ENCODE data around the gene MAPK8IP2. TPM values are rescaled to one million over a fixed set of nuclear protein-coding genes. Genes with fewer than 3 reads are reported as not detected.

MAPK8IP2 gene
- total and polyA plus RNA-seq, 2 of the 13 experiments (the other 11 are each of a cell fraction or from before 2014, with no cell fraction given), result 1.3 to 2.6 TPM

DNA sequence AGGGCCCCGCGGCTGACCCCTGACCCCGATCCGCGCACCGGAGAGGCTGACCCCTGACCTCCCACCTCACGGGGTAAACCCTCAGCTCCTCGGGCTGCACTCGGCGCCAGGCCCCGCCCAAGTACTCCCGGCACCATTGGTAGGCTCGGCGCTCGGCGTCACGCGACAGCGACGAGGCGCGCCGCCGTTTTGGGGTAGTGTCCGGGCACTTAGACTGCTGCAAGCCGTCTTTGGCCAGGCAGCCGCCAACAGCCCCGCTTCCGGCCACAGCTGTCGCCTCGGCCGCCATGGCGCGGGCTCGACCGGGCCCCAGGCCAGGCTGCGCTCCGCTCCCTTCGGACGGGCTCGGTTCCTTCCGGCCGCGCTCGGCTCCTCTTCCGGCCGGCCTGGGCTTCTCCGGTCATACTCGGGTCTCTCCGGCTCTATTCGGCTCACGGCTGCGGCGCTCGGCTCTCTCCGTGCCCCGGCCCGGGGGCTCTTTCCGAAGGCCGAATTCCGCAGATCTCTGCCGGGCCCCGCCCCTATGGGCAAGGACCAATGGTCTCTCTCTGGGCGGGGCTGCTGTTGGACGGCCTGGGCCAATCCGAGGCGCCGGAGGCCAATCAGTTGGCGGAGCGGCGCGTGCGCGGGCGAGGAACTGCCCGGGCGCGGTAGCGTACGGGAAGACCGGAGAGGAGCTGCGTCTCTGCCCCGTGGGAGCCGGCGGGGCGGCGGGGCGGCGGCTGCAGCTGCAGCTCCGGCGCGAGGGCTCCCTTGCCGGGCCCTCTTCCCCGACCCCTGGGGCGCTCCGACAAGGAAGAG lies 17.9 kb upstream of the MAPK8IP2 start, which contains the start of gene CHKB (continued):
- TF ChIP-seq, protein P1, sequence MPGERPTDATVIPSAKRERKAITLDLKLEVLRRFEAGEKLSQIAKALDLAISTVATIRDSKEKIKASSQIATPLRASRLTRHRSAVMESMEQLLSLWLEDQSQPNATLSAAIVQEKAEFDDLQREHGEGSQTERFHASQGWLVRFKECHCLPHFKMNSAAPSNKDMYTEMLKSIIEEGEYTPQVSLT (CRISPR knock-in tag; IDR thresholded peaks at IDR 0.05; ENCODE audit: borderline replicate concordance, low read depth), result no peak
- TF ChIP-seq SRF (IDR thresholded peaks at IDR 0.05; ENCODE audit: low read depth, low read length), result no peak
- peak; percentile 52; the same call in 1 of the 2 replicates for TF ChIP-seq ZNF589 (CRISPR knock-in tag; conservative IDR thresholded peaks at IDR 0.05)
- TF ChIP-seq ZNF496 (CRISPR knock-in tag; IDR thresholded peaks at IDR 0.05; ENCODE audit: insufficient replicate concordance), result no peak
- no peak for TF ChIP-seq ZNF569 (CRISPR knock-in tag; IDR thresholded peaks at IDR 0.05; ENCODE audit: borderline replicate concordance)
- peak; percentile 90; the same call in 1 of the 2 replicates for TF ChIP-seq ZSCAN22 (CRISPR knock-in tag; IDR thresholded peaks at IDR 0.05)
- TF ChIP-seq ZNF816 (CRISPR knock-in tag; IDR thresholded peaks at IDR 0.05; ENCODE audit: borderline replicate concordance), result peak; percentile 68; the same call in 1 of the 2 replicates
- TF ChIP-seq, protein P2, sequence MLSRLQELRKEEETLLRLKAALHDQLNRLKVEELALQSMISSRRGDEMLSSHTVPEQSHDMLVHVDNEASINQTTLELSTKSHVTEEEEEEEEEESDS (CRISPR knock-in tag; IDR thresholded peaks at IDR 0.05; ENCODE audit: borderline replicate concordance), result no peak; the same call in 1 of the 2 replicates
- TF ChIP-seq, protein P3, sequence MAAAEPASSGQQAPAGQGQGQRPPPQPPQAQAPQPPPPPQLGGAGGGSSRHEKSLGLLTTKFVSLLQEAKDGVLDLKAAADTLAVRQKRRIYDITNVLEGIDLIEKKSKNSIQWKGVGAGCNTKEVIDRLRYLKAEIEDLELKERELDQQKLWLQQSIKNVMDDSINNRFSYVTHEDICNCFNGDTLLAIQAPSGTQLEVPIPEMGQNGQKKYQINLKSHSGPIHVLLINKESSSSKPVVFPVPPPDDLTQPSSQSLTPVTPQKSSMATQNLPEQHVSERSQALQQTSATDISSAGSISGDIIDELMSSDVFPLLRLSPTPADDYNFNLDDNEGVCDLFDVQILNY (CRISPR knock-in tag; conservative IDR thresholded peaks at IDR 0.05), result 0 out of 2 replicates have a peak, but pooled peaks have one; percentile 57
- no peak for TF ChIP-seq MAFF (IDR thresholded peaks at IDR 0.05; ENCODE audit: low read depth, low read length)
- TF ChIP-seq, protein P4, sequence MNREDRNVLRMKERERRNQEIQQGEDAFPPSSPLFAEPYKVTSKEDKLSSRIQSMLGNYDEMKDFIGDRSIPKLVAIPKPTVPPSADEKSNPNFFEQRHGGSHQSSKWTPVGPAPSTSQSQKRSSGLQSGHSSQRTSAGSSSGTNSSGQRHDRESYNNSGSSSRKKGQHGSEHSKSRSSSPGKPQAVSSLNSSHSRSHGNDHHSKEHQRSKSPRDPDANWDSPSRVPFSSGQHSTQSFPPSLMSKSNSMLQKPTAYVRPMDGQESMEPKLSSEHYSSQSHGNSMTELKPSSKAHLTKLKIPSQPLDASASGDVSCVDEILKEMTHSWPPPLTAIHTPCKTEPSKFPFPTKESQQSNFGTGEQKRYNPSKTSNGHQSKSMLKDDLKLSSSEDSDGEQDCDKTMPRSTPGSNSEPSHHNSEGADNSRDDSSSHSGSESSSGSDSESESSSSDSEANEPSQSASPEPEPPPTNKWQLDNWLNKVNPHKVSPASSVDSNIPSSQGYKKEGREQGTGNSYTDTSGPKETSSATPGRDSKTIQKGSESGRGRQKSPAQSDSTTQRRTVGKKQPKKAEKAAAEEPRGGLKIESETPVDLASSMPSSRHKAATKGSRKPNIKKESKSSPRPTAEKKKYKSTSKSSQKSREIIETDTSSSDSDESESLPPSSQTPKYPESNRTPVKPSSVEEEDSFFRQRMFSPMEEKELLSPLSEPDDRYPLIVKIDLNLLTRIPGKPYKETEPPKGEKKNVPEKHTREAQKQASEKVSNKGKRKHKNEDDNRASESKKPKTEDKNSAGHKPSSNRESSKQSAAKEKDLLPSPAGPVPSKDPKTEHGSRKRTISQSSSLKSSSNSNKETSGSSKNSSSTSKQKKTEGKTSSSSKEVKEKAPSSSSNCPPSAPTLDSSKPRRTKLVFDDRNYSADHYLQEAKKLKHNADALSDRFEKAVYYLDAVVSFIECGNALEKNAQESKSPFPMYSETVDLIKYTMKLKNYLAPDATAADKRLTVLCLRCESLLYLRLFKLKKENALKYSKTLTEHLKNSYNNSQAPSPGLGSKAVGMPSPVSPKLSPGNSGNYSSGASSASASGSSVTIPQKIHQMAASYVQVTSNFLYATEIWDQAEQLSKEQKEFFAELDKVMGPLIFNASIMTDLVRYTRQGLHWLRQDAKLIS (CRISPR knock-in tag; IDR thresholded peaks at IDR 0.05), result no peak
- TF ChIP-seq, protein P5, sequence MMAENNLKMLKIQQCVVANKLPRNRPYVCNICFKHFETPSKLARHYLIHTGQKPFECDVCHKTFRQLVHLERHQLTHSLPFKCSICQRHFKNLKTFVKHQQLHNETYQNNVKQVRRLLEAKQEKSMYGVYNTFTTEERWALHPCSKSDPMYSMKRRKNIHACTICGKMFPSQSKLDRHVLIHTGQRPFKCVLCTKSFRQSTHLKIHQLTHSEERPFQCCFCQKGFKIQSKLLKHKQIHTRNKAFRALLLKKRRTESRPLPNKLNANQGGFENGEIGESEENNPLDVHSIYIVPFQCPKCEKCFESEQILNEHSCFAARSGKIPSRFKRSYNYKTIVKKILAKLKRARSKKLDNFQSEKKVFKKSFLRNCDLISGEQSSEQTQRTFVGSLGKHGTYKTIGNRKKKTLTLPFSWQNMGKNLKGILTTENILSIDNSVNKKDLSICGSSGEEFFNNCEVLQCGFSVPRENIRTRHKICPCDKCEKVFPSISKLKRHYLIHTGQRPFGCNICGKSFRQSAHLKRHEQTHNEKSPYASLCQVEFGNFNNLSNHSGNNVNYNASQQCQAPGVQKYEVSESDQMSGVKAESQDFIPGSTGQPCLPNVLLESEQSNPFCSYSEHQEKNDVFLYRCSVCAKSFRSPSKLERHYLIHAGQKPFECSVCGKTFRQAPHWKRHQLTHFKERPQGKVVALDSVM (CRISPR knock-in tag; IDR thresholded peaks at IDR 0.05), result 0 out of 2 replicates have a peak, but pooled peaks have one; percentile 41
- peak; percentile 67 for TF ChIP-seq ZNF777 (CRISPR knock-in tag; IDR thresholded peaks at IDR 0.05)
- TF ChIP-seq PHF8 (CRISPR knock-in tag; IDR thresholded peaks at IDR 0.05), result peak; percentile 89
- TF ChIP-seq RNF2 (conservative IDR thresholded peaks at IDR 0.05; ENCODE audit: low read depth), result 0 out of 2 replicates have a peak, but pooled peaks have one; percentile 39
- no peak for TF ChIP-seq ZNF83 (CRISPR knock-in tag; IDR thresholded peaks at IDR 0.05; ENCODE audit: borderline replicate concordance)
- TF ChIP-seq ZNF674 (CRISPR knock-in tag; IDR thresholded peaks at IDR 0.05; ENCODE audit: low read depth), result no peak; the same call in 1 of the 2 replicates
- no peak for TF ChIP-seq SKI (IDR thresholded peaks at IDR 0.05; ENCODE audit: partially characterized antibody)
- TF ChIP-seq SSRP1 (CRISPR knock-in tag; IDR thresholded peaks at IDR 0.05), result no peak
- TF ChIP-seq ZSCAN21 (CRISPR knock-in tag; IDR thresholded peaks at IDR 0.05; ENCODE audit: borderline replicate concordance), result peak; percentile 36; the same call in 1 of the 2 replicates
- TF ChIP-seq ZNF720 (CRISPR knock-in tag; IDR thresholded peaks at IDR 0.05), result no peak
- TF ChIP-seq ZNF724P (CRISPR knock-in tag; IDR thresholded peaks at IDR 0.05; ENCODE audit: borderline replicate concordance), result 0 out of 2 replicates have a peak, but pooled peaks have one; percentile 37
